GM19324 (cell line): ENCODE measurements around the gene MTHFS.
"Not testable (repeated sequence)": the region's sequence is repeated elsewhere in the genome, so short reads cannot be mapped to it uniquely, and the experiment has no call there.

ENCODE experiments used
- ATAC-seq: cut with Tn5 transposase; IDR thresholded peaks from one replicate; pipeline ENCODE4 v1.9.1; 2021; ENCODE audit warnings: mild to moderate bottlenecking, moderate library complexity; ENCODE audit not compliant: unreplicated experiment, low FRiP score

MTHFS gene

DNA sequence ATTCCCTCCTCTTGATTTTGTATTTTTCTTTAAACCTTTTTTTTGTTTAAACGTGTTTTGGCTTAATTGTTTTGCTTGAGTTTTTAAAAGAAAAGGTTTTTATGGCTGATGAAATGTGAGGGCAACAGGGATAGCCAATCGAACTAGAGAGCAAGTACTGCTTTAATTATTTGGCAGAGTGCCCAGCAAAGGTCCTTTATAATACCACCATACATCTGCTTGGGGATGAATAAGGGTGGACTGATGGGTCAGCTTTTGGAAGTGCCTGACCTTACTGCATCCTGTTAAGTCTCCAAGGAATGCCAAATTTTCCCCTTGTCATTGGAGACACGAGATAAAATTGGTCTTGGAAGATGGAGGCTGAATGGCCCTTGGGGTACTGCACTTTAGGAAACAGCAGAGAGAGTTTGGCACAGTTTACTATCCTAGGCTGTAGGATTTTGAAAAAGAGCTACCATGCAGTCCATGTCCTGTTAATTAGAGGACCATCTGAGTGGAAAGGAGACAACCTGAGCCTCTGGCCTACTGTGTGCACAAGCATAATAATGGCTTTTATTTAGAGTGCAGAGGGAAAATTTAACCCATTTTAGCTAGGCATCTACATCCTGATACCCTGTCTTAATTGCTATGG, 19.8 kb upstream of the MTHFS start:
- ATAC-seq = no peak

DNA sequence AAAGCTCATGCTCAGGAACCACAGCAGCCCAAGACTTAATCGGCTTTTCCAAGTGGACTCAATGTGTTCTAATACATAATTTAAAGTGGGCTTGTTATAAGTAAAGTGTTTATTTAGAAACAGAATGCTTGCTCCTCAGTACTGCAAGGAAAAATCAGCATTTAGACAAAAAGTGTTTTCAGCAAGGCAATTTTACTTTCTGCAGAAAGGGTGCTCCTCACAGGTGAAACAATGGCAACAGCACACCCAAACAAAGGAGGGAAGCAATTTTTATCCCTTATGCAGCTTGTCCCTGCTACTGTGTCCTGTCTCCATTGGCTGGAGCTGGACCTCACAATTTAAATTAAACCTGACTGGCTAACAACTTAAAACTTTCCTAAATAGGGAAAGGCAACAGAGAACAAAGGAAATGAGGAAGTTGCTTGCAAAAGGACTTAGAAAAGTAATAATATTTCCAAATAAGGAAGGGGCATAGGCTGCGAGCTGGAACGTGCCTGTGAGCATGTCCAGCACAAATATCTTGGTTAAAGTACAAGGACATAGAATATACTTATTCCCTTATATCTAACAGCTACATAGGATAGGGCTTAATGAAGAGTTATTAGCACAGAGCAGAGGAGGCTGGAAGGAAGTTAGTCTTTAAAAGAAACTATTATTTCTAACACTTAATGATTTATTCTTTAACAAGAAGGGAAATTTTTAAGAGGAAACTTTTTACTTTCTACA, 19.1 kb upstream of the MTHFS start:
- not testable (repeated sequence) for ATAC-seq

DNA sequence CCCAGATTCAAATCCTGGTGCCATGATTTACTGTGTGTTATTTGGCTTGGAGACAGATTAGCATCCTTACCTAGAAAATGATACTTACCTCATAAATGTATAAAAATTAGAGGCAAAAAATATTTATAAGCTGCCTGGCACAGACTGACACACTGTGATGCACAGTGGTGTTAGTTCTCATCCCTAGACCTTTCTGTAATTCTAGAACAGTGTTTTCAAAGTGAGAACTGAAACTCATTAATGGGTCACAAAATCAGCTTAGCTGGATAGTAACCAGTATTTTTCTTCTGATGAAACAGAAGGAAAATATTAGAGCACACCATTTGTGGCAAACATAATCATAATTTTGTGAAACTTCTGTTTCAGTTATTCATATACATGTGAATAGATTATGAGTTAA, 17.9 kb upstream of the MTHFS start:
- no peak for ATAC-seq

DNA sequence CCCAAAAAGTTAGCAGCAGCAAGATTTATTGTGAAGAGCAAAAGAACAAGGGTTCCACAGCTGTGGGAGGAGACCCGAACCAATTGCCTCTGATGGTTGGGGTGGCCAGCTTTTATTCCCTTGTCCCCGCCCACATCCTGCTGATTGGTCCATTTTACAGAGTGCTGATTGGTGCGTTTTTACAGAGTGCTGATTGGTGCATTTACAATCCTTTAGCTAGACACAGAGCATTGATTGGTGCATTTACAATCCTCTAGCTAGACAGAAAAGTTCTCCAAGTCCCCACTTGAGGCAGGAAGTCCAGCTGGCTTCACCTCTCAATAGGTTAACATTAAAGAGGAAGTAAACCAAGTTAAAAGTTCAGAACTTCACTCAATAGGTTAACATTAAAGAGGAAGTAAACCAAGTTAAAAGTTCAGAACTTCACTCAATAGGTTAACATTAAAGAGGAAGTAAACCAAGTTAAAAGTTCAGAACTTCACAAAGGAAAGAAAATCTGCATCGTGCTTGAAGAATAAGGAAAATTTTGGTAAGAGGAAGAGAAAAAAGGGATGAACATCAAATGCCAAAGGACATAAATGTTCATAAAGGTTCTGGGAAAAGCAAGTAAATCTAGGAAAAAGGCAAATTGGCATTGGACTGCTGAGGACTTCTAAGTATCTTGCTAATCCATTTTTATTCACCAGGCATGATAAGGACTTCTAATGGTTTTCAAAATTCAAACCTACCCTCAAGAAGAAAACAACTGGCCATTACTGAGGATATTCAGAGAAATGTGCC, 12.9 kb upstream of the MTHFS start:
- not testable (repeated sequence) for ATAC-seq

DNA sequence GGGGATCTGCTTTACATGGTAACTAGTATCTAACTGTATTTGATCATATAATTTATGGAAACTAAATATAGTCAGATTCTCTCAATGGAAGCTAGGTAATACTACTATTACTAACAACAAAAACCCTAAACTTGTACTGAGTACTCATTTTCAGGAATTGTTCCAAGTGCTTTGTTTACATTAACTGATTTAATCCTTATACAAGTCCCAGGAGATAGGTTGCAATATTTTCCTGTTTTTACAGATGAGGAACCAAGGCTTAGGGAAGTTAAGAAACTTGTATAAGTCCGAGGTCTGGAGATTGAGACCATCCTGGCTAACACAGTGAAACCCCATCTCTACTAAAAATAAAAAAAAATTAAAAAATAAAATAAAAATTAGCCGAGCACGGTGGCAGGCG, 7.5 kb upstream of the MTHFS start:
- ATAC-seq = no peak

DNA sequence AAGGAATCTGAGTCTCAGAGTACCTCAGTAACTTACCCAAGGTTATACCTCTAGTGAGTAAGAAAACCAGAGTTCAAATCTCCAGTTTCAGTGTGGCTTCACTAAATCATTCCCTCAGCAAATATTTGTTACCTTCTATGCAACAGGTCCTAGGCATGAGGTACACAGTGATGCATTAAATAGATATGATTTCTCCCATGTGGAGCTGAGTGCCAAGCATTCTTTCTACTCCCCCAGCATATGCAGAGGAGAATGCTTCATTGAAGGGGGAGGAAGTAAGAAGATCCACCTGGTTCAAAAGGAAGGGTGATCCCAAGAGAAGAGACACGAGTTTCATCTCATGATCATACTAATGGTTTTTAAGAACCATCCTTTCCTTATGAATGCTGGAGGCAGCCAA, 6.8 kb upstream of the MTHFS start:
- ATAC-seq = no peak

DNA sequence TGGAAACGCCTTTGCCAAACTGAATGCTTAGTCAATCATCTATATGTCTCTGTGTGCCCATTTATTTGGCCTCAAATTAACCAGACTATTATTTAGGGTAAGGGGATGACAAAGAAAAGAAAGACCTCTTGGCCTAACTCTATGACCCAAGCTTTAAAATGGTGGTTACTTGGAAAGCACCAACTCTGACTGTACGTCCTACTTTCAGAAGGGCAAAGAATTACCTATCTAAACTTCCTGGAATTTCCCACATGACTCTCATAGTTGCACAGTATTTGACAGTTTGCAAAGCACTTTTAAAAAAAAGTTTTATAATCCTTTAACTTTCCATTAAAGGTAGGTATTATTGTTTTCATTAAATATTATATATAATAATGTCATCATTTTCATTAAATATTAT, 6.3 kb upstream of the MTHFS start:
- no peak for ATAC-seq

DNA sequence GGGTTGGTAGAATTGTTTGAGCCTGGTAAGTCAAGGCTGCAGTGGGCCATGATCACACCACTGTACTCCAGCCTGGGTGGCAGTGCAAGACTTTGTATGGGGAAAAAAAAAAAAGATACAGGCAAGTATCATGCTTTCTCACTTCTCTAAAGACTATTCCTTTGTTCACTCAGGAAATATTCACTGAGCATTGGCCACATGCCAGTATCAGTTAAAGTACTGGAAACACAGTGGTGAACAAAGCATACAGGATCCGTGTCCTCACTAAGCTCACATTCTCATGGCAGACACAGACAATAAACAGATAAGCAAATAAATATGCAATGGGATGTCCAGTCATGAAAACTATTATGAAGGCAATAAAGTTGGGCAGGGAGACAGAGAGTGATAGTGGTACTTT, 5.1 kb upstream of the MTHFS start:
- ATAC-seq = no peak

DNA sequence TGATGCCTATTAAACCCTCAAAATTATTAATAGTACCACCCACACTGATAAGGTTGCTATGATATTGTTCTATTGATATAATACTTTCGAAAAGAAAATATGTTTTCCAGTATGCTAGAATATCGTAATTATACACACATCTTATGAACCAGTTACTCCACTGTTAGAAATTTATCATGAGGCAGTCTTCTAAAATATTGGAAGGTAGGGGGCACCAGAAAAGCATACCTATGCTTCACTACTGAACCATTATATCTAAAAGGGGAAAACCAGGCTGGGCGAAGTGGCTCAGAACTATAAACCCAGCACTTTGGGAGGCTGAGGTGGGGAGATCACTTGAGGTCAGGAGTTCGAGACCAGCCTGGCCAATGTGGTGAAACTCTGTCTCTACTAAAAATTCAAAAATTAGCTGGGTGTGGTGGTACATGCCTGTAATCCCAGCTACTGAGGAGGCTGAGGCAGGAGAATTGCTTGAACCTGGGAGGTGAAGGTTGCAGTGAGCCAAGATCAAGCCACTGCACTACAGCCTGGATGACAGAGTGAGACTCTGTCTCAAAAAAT, 4.1 kb upstream of the MTHFS start:
- not testable (repeated sequence) for ATAC-seq

DNA sequence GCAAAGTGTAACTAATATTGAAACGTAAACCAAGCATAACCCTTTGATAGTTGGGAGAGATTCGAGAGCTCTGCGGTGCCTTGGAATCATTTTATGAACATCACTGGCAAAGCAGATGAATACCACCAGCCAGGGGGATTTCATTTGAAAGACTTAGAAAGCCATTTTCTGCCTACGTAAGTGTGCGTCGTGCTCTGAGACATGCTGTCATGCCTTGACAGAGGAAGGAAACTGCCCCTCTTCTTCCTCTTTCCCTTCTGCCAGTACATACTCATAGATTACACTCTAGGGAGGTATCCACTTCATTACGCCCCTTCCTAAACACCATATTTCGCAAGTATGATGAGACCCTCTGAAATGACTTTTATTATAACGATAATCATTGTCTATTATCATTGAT, 3.3 kb upstream of the MTHFS start:
- ATAC-seq = no peak

DNA sequence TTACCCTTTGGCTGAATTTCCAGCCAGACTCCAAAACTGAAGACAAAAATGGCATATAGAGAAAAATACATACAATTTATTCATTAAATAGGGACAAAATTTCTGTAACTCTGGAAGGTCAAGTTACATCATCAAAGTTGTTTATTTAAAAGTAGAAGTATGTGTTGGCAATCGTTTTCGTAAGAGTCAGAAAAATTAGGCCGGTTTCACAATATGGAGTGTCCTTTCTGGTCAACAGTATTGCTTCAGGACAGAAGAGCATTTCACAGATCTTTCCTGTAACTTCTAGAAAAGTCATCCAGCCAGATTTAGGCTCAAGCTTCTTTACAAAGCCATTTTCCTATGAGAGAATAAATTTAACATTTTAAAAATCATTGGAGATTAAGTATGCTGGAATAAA, 2.0 kb upstream of the MTHFS start:
- not testable (repeated sequence) for ATAC-seq

DNA sequence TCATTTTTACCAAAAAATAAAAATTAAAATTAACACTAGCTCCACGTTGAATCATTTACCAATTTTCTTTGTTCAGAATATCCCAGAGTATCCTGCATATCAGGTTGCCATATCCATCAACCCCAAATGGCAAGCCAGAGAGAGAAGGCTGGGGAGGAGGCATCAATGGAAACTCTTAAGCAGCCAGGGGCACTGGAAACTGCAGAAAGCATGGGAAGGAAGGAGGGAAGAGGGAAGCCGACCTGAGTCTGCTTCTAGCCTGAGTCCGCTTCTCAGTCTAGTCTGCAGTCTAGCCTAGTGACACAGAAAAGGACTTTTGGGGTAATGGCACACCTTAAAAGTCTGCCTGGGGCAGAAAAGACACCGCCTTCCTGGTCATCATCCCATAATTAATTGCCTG, 1.6 kb upstream of the MTHFS start:
- no peak for ATAC-seq

DNA sequence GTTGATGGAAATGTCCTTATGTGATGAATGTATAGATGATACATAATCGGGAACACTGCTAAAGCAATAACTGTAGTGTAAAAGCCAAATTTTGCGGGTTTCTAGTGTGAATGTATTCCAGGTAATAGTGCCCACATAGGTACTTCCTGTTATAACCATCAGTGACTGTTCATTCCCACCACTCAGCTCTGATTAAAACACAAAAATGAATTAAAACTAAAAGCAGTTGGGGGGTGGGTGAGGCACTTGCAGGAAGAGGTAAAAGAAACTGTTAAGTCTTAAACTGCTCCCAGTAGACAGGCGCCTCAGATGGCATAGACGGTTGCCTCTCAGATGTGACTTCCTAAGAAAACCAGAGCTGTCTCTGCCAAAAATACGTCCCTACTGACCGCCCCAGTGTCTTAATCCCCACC, 893 bp upstream of the MTHFS start:
- ATAC-seq = no peak

DNA sequence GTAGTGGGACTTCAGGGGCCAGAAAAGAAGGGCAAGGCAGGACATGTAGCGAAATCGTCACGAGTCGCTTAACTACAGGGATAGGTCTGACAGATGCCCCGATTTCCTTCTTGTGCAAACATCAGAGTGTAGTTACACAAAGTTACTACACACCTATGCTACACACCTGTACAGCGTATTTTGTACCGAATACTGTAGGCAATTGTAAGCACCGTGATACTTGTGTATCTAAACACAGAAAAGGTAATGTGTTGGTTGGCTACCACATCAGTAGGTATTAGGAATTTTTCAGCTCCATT, 515 bp upstream of the MTHFS start:
- no peak for ATAC-seq

DNA sequence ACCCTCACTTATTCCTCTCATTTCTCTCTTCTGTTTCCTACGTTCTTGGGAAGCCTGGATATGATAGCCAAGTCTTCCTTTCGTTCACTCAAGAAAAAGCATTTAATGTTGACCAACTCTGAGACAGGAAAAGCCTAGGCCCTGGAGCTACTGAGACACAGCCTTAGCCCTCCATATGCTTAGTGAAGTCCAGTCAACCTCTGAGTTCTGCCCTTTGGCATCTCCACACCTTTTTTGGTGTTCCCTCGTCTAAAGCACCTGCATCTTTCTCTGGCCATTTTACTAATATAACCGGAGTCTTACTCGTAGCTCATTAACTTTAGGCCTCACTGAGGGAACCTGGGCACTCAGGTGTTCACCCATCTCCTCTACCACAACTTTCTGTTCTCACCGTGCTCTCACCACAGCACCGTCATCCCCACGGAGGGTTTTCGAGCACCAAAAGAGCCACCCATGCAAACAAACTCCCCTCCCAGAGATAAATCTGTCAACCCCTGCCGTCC, 632 bp downstream of the MTHFS start:
- ATAC-seq = peak; percentile 33

DNA sequence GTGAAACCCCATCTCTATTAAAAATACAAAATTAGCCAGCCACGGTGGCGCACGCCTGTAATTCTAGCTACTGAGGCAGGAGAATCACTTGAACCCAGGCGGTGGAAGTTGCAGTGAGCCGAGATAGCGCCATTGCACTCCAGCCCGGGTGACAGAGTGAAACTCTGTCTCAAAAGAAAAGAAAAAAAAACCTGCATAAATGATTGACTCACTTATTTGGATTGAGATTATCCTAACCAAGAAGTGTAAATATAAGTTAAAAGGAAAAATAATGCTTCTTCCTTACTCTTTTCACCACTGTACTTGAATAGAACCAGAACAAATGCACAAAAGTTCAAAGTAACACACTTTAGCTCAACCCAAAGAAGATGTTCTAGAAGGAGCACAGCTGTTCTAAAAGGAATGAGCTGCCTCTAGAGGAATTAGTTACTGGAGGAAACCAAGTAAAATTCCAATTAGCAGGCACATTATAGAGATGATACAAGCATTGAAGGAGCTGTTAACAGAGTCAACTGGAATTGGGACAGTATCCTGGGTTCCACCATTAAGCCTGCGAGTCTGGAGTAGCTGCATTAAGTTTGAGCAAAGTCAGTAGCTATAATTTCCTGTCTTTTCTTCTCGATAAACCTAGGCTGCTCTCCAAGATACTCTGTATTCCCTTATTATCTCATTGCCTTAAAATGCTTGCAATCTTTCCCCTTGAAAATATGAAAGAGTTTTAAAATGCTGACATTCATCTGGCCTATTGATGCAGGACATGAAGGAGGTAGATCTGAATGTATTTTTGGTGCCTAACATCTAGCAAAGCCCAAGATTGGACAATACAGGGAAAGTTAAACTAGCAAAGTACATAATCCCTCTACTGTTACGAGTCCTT, 9.5 kb downstream of the MTHFS start:
- ATAC-seq = no peak

DNA sequence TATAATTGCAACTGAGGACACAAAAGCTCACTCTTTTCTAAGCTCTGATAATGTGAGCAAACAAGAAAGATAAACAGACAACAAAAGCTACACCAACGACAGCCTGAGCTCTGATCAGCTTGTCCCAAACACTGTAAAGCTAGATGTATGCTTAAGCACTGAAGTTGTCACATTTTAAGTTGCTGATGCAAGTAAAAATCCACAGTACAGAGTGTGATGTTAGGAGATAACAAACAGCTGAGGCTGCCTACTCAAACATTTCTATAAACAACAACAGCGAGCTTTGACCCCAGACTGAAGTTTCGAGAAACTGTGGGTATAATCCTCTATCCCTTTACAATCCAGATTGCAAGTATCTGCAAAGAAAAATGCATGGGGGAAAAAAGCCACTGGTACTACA, 10.7 kb downstream of the MTHFS start:
- ATAC-seq = no peak

DNA sequence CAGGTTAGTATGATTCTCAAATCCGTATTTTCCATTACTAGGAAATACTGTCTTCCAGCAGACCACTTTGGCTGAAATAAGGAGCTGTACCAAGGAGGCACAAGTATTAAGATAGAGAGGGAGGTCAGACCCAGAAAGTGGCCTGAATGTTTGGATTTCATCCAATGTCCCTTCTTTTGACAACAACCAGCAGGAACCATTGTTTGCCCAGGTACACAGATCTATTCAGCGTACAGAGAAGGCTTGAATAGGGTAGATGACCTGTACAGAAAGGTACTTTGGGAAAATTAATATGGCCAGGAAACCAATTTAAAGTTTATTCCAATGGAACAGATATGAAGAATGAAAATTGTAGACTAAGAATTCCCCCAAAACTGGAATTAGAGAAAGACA, 12.6 kb downstream of the MTHFS start:
- ATAC-seq = no peak

DNA sequence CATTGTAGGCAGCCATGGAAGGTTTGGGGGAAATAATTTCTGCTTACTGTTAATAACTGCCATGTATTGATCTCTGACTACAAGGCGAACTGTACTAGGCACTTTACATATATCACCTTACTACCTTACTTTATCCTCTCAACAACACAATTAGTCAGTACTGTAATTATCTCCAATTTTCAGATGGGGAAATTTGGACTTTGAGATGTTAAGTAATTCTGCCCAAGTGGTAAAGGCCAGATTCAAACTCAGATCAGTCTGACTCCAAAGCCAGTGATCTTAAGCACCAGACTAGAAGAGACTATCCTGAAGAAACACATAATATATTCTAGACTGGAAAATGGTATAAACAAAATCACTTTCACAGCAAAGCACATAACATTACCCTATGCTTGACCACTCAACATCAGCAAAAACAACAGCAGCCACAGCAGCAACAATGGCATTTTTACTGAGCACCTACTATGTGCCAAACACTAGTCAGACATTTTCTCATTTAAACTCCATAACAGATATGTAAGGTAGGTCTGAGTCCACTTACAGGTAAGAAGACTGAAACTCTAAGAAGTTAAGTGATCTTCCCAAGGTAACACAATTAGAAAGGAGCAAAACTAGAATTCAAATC, 13.1 kb downstream of the MTHFS start:
- ATAC-seq = no peak

DNA sequence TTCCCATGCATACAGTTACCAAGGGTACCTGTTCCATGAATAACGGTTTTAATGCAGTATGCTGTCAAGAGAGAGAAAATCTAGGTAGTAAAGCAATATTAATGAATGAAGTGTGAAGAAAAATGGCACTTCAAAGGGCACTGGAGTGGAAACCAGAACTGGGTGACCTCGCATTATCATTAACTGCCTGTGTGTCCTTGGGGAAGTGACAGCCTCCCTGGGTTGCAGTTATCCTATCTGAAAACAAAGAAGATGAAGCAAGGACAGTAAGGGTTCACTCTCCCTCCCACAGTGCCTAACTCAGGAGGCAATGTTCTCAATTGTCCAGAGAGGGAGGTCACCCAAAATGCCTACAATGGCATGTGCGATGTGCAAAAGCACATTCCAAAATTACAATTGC, 15.1 kb downstream of the MTHFS start:
- no peak for ATAC-seq
